BJ (cell line): ENCODE measurements around the gene UNK. TPM values are rescaled to one million over a fixed set of nuclear protein-coding genes. Genes with fewer than 3 reads are reported as not detected.
"Not testable (repeated sequence)": the region's sequence is repeated elsewhere in the genome, so short reads cannot be mapped to it uniquely, and the experiment has no call there.

Experiments used
- CTCF ChIA-PET: fragments of 350-600 bp; formaldehyde crosslinking; extraction: SDS; loops from one replicate; lab custom pipeline; 2021; ENCODE audit warnings: antibody characterized with exemption, inconsistent platforms; lab: Yijun Ruan, JAX
- POLR2A ChIA-PET: fragments of 300-600 bp; sonication (Branson Sonifier 250); formaldehyde crosslinking; extraction: SDS; loops from one replicate; lab custom pipeline; 2021; ENCODE audit warnings: antibody characterized with exemption; lab: Charles Lee
- DNase-seq: peaks from one replicate; pipeline ENCODE4 v3.0.0-alpha.2; 2011; ENCODE audit warnings: low read depth
- H3K27me3 ChIP-seq: 2 replicates; pipeline ENCODE4 v1.6.0; 2011; ENCODE audit warnings: low read length; ENCODE audit not compliant: control insufficient read depth, insufficient read depth
- H3K36me3 ChIP-seq: 2 replicates; pipeline ENCODE4 v1.5.1; 2011; ENCODE audit warnings: low read length; ENCODE audit not compliant: control insufficient read depth, insufficient read depth
- H3K4me3 ChIP-seq: 2 replicates; pipeline ENCODE4 v1.5.1; 2011; ENCODE audit warnings: low read depth, mild to moderate bottlenecking, control low read depth, low read length
- polyA plus RNA-seq: library from polyadenylated mRNA; depleted of rRNA; stranded (reverse); fragments of >200 nt; gene quantifications from 2 replicates; pipeline ENCODE4 v1.2.3, GENCODE V29; 2011
- TF ChIP-seq, protein P1 (sequence below): IDR thresholded peaks from 2 replicates; pipeline ENCODE4 v1.5.1; 2011; ENCODE audit warnings: low read depth, mild to moderate bottlenecking, control low read depth, inconsistent platforms, low read length, moderate library complexity; ENCODE audit not compliant: insufficient read depth

UNK gene
- polyA plus RNA-seq, 1 experiment = 7.2 TPM

DNA sequence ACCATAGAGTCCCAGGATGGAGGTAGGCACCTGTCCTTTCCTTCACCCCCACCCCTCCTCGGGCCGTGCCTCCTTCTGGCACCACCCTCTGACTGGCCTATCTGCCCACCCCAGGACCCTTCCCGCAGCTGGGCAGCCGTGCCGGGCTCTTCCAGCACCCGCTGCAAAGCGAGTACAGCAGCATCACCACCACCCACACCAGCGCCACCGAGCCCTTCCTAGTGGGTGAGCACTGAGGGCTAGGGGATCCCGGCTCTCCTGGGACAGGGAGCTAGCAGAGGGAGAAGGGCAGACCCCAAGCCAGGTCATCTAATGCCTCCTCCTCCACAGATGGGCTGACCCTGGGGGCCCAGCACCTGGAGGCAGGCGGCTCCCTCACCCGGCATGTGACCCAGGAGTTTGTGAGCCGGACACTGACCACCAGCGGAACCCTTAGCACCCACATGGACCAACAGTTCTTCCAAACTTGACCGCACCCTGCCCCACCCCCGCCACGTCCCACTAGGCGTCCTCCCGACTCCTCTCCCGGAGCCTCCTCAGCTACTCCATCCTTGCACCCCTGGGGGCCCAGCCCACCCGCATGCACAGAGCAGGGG lies 27.4 kb upstream of the UNK start:
- H3K27me3 ChIP-seq = no peaks in the 10 kb centered on the region
- no peak for DNase-seq
- no peak overlapping the region for H3K4me3 ChIP-seq
- CTCF ChIA-PET = interaction anchor here (1.6 kb wide), 1 partner anchor 124 kb away, joined by 5 read pairs; the partner anchor contains the start of gene SMIM5
- TF ChIP-seq, protein P1, sequence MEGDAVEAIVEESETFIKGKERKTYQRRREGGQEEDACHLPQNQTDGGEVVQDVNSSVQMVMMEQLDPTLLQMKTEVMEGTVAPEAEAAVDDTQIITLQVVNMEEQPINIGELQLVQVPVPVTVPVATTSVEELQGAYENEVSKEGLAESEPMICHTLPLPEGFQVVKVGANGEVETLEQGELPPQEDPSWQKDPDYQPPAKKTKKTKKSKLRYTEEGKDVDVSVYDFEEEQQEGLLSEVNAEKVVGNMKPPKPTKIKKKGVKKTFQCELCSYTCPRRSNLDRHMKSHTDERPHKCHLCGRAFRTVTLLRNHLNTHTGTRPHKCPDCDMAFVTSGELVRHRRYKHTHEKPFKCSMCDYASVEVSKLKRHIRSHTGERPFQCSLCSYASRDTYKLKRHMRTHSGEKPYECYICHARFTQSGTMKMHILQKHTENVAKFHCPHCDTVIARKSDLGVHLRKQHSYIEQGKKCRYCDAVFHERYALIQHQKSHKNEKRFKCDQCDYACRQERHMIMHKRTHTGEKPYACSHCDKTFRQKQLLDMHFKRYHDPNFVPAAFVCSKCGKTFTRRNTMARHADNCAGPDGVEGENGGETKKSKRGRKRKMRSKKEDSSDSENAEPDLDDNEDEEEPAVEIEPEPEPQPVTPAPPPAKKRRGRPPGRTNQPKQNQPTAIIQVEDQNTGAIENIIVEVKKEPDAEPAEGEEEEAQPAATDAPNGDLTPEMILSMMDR = no peak
- peaks cover 1% of the 10 kb centered on the region; the same call in 1 of the 2 replicates for H3K36me3 ChIP-seq
- POLR2A ChIA-PET = no interaction called here

DNA sequence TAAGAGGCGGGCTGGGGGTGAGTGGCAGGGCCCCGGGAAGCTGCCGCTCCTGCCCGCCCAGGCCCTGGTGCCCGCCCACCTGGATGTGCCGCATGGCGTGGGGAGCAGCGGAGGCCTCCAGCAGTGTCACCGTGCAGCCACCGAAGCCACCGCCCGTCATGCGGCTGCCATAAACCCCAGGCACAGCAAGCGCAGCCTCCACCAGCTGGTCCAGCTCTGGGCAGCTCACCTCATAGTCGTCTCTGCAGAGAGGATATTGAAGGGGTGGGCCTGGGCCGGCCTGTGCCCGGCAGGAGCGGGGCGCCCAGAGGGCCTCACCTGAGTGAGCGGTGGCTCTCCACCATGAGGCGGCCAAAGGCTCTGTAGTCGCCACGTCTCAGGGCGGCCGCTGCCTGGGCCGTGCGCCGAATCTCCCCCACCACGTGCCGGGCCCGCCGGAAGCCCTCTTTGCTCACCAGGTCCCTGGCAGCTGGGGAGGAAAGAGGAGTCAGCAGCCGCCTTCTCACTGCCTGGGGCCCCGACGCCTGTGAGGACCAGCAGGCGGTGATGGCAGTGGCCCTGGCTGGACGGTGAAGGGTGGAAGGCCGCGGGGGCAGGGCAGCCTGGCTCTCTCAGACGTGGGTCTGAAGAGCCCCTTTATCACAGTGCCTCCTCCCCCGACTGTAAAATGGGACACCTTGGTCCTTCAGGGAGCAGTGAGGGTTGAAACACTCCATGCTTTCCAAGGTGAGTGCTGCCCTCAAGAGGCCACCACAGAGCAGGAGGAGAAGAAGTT lies 26.3 kb upstream of the UNK start:
- Histone ChIP-seq H3K36me3 (peaks cover 3% of the 10 kb centered on the region), H3K27me3 (no peaks in the 10 kb centered on the region), H3K4me3 (no peak overlapping the region)
- TF ChIP-seq, protein P1 = peak; percentile 29; the same call in 1 of the 2 replicates
- DNase-seq = no peak
- ChIA-PET CTCF (interaction anchor here (1.1 to 2.7 kb wide), 2 partner anchors 25 to 125 kb away, joined by 4 to 13 read pairs; partner anchors contain the start of gene SMIM5), POLR2A (no interaction called here)

DNA sequence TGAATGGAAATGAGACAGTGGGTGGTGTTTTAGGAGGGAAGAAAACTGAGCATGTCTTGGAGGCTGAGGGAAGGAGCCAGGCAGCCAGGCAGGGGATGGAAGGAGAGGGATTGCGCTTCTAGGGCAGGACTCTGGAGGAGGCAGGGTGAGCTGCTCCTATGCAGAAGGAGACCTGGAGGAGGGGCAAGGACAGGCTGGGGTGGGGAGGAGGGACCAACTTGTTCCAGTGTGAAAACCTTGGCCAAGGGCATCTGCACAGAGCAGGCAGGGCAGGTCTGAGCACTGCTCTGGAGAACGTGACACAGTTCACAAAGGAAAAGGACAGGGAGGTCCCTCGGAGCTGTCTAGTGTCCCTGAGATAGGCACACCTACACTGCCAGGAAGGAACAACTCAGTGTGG lies 25.1 kb upstream of the UNK start:
- CTCF ChIA-PET = interaction anchor here (0.6 to 6.4 kb wide), 6 partner anchors 10 to 158 kb away, joined by 3 to 63 read pairs (median 4); partner anchors contain the start of gene SMIM5

GRCh38 chr17:75759978-75760640 lies 24.5 kb upstream of the UNK start:
- H3K4me3 ChIP-seq, H3K27me3 ChIP-seq, DNase-seq, POLR2A ChIA-PET, H3K36me3 ChIP-seq: not testable (repeated sequence)
- CTCF ChIA-PET = interaction anchor here (0.6 to 6.4 kb wide), 8 partner anchors 11 to 158 kb away, joined by 3 to 63 read pairs (median 3); partner anchors contain the start of gene SMIM5

More for the DNA sequence above, 25.1 kb upstream of the UNK start:
- TF ChIP-seq, protein P1 = no peak
- POLR2A ChIA-PET = no interaction called here
- no peaks in the 10 kb centered on the region for H3K27me3 ChIP-seq
- H3K36me3 ChIP-seq = peaks cover 3% of the 10 kb centered on the region
- no peak overlapping the region for H3K4me3 ChIP-seq
- DNase-seq = no peak

GRCh38 chr17:75762513-75763268 lies 21.9 kb upstream of the UNK start:
- CTCF ChIA-PET = interaction anchor here (0.8 to 6.4 kb wide), 10 partner anchors 9 to 129 kb away, joined by 3 to 63 read pairs (median 11); partner anchors contain the start of genes SMIM5, UNK and WBP2
- Histone ChIP-seq H3K36me3 (peaks cover 3% of the 10 kb centered on the region), H3K27me3 (no peaks in the 10 kb centered on the region), H3K4me3 (no peak overlapping the region)
- TF ChIP-seq, protein P1 = no peak
- no peak for DNase-seq
- POLR2A ChIA-PET = interaction anchor here (1.5 kb wide), 1 partner anchor 17 kb away, joined by 4 read pairs; no protein-coding TSS in a partner anchor
